ENCODE measurements around the gene CTNNA3.

GRCh38 chr10:67596641-67597040, 99.4 kb downstream of the CTNNA3 start:
- TF ChIP-seq CTCF (conservative IDR thresholded peaks at IDR 0.05 in 1 of 2, IDR thresholded peaks at IDR 0.05 in 1 of 2; ENCODE audit: low read depth in 1 of 2, low read length in 2 of 2), result no peak
- no peak for TF ChIP-seq EZH2 (IDR thresholded peaks at IDR 0.05; ENCODE audit: low read length, missing control alignments)
